Stimulated activated CD8-positive, alpha-beta memory T cell treated with anti-CD3 and anti-CD28 coated beads, Interleukin-15, amount 100 ng/mL, for 4 hours (primary cell): Measurements from ENCODE around the gene MON1A.

Source experiments
- DNase-seq, 2 donors: peaks; one replicate each; pipeline ENCODE4 v3.0.0-alpha.2; 2020; ENCODE audit warnings: low read depth in 2 of 2

Gene MON1A

DNA sequence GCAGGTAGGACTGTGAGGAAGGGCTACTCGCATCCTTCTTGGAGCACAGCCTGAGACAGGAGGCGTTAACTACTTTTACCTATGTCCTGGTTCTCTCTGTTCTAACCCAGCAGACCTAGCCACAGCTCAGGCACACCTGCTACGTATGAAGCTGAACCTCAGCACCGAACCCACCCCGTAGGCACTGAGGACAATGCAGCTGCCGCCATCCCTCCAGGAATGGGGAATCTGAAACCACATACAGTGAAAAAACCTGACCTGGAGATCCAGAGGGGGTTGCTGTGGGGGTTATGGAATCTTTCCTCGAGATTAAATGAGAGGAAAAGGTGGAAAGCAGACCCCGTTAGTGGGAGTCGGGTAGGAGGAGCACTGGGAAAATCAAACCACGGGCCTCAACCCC is 40.3 kb downstream of the MON1A start:
- no peak for DNase-seq

DNA sequence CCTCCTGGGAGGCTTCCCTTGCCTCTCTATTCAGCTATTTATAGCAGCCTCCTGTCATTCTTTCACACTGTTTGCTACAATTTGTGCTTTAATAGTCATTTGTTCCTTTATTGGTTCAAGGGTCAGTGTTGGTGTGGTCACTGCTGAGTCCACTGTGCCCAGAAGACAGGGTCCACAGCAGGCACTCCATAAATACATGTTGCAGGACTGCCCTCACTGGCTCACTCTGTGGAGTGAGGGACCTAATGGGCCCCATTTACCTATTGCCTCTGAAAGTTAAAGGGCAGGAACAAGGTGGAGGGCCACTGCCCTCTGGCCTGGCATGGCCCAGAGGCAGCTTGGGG is 42.7 kb downstream of the MON1A start:
- no peak for DNase-seq

DNA sequence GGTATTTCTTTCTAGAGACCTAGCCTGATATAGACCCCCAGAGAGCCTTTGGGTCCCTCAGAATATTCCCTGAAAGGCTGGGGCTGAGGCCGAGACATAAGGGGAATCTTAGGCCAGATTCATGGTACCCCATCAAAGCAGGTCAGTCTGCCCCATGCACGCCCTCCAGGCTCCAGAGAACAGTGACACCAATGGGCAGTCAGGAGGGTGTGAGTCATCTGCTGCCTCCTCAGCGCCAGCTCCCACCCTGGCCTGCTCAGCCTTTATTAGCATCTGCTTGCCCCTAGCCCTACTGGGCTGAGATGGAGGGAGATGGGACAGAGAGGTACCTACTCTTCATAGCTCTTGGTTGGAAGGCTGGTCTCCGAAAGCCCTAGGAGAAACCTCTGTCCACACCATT is 45.6 kb downstream of the MON1A start:
- DNase-seq: no peak

DNA sequence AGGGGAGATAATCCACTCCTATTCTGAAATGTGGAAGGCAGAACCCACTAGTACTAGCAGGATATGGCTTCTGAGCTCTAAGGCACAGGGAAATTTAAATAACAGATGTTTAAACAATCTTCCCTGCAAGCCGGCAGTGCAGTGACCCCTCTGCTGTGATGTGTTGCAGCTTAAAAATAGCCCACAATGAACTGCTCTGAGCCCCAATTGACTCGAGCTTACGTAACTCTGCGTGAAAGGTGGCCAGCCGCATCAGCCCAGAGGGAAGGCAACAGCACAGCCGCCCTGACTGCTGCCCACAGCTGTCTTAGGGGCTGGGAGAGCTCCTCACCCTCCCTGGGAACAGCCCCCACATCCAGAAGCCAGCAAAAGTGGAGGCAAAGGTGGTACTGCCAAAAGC is 47.4 kb downstream of the MON1A start:
- DNase-seq: no peak

DNA sequence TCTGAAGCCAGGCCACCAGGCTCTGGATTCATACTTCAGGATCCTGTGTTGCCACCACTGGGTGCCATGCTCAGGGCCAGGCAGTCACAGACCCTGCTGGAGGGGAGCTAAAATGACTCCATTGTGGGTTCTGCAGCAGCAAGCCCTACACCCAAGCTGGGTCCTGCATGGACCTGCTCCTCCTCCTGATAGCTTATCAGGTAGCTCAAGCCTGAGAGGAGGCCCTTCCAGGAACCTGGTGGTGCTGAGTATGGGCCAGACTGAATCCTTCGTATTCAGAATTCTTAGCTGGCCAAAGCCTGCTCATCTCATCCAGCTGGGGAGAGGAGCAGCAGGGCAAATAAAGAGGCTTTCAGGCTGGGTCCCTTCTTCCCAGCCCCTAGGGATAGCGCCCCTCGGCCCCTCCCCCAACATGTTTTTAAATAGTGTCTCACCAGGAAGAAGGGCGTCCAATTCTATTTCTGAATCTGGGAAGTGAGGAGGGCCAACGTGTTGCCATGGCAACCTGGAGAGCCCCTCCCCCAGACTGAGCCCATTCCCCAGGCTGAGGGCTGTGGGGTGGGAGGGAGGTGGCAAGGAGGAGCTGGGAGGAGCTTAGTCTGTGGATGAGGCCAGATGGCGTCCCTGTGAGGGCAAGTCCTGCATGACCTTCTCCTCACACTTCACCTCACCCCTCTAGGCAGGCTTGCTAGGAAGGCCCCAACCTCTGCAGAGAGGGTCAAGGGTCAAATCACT is 48.9 kb downstream of the MON1A start:
- DNase-seq: no peak

DNA sequence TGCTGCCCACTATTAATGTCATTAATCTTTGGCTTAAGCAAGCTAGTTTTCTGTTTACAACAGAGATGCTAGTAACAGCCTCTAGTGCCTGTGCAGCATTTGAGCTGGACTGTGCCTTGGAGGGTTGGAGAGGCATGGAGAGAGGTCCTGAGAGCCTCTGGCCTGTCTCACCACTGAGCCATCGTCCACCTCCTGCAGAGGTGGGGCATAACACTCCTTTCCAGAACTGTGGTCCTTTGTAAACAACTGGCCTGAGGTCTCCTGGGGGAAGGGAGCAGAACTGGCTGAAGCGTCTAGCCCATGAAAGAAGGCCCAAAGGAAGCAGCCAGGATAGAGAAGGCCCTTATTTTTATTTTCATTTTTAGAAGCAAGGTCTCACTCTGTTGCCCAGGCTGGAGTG is 49.9 kb downstream of the MON1A start:
- DNase-seq: no peak

DNA sequence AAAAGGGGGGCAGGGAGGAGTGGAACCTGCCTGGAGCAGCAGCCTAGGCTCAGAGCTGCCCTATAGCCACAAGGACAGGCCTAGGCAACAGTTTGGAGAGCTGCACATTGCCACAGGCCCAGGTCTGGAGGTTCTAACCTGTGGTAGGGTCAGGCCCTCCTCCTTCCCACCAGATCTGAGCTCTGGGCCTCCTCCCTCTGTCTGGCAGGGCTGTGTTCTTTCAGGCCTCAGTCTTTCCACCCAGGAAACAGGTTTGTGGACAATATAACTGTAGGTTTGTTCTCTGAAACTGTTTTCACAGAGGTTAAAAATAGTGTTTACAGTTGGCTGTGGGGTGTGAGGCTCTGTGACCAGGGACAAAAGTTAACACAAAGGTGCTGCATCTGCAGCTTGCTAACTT is 50.9 kb downstream of the MON1A start:
- DNase-seq: no peak

DNA sequence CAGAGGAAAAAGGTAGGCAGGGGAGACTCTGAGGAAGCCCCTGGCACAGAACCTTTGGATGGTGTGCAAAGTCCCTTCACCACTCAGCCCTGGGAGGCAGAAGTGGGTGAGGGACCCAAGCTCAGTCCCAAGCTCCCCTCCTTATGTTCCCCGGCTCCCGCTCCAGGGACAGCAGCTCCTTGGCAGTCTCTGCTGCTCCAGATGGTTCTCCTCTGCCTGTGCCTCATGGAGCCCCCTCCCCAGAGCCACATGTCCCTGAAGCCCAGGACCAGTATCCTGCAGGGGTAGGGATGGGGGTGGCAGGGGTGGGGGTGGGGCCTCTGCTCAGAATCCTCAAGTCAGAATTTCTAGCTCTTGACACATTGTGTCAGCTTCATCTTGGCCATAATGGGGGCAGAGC is 51.9 kb downstream of the MON1A start:
- DNase-seq: no peak

DNA sequence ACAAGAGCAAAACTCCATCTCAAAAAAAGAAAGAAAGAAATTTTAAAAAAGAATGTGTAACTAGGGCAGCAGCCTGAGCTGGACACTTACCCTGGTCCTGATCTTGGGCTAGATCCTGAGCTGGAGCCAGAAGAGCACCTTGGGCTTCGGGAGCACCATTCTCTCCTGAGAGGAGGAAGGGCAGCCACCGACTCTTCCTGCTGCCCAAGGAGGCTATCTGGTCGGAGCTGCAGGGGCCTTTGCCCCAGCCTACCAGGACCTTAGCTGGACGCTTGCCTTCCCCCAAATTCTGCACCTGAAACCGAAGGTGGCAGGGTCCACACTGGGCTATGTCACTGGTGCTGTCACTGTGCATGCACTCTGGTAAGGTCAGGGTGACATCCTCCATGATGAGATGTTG is 53.0 kb downstream of the MON1A start:
- DNase-seq: no peak

DNA sequence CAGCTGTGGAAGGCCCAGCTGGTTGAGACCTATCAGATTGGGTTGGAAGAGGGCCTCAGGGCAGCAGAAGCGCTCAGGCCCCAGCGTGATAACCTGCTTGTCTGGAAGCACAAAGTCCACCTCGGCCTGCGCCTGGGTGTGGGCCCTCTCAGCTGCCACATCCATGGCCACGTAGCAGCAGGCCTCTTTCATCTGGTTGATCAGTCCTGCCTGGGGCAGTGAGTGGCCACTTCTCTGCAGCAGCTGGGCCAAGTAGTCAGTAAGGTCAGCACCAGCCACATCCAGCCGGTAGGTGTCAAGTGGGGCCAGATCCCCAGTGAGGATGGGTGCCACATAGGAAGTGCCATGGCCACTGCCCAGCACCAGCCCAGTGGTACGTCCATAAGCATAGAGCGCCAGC is 56.0 kb downstream of the MON1A start:
- DNase-seq: no peak

DNA sequence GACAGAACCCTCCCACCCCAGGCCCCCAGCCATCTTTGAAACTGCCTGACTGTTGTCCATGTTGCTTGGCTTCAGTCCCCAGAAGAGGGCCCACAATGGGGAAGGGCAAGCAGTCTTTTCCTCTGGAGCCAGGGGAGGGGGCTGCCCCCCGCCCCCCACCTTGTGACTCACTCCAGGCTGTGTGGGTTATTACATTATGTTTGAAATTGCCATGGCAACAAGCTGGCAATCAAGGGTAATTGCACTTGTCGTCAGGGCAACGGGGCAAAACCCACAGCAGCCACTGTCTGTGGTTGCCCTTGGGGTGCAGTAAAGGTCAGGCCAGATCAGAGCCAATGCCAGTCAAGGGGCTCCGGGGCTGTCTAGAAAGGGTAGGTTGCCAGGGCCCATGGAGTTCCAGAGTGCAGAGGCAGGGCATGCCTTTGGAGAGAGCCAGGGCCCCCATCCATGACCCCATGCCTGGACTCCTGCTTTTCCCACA is 56.8 kb downstream of the MON1A start:
- DNase-seq: no peak

DNA sequence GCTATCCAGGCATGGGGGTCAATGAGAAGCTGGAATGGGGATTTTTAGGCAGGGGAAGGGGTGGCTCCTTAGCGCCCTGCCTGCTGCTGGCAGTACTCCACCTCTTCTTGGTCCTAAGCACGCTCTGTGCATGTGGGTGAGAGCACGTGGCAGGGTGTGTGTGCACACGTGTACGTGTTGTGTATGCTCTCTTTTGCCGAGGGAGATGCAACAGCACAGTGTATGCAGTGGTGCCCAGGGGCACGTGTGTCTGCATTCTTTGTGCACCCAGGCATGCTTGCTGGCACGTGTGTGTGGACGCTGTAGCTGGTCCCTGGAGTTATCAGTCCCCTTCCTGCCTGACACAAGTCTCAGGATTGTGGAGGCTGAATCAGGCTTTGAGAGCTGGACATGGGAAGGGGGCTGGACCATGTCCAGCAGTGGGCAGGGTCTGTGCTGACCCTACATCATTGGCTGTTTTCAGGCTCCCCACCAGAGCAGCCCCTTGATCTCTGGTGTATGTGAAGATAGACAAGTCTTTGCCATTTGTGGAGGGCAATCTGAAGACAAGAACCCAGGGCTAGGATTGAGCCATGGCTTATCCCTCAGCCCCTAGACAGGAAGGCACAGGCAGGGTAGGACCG is 58.0 kb downstream of the MON1A start:
- no peak for DNase-seq

DNA sequence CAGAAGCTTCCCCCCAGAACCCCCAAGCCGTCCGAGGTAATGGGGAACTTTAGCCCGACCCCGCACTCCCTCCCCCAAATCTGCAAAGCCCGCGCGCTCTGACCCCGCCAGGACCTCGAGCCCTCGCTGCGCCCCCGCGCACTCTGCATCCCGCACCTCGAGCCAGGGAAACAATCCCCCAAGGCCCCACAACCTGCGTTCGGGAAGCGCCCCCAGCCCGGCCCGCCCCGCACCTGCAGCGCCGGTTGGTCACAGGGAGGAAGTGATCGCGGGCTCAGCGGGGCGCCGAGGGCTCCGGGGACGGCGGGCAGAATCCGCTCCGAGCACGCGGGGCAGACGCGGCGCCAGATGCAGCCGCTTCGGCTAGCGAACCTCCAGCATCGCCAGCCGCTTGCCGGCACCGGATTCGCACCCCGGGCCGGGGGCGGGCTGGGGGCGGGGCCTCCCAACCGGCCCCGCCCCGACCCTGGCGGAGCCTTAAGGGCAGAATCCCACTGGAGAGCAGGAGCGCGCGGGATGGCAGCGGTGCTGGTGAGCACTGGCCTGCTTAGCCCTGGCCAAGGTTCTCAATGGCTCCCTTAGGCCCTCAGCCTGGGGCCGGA is 60.0 kb downstream of the MON1A start, which contains the start of gene CAMKV:
CAMKV (minus strand) TSS at position 382 of the 602 bp plus-strand sequence. CDS start 7,518 bp downstream, outside the sequence.
- DNase-seq: no peak

DNA sequence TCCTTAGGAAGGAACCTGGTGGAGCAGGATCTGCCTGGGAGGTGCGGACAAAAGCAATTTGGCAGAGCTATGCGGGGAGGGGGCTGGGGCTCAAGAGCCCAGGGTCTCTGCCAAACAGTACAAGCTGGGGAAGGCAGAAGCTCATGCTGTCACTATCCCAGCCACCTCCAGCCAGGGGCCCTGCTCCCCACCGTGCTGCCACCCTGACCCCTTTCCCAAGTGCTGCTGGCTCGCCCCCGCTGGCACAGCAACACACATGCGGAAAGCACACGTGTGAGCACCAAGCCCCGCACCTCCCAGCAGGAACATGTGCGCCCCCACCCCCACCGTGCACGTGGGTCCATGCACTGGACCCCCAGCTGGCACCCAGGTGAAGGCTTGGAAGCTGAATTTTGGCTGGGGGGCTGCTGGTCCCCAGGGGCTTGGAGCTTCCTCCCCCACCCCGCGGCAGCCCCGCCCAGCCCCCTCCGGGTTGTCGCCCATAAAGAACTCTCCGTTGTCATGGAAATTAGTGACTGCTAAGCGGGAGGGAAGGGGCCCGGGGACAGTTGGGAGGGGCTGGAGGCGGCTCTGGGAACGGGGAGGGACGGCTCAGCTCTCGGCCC is 60.6 kb downstream of the MON1A start:
- no peak for DNase-seq

DNA sequence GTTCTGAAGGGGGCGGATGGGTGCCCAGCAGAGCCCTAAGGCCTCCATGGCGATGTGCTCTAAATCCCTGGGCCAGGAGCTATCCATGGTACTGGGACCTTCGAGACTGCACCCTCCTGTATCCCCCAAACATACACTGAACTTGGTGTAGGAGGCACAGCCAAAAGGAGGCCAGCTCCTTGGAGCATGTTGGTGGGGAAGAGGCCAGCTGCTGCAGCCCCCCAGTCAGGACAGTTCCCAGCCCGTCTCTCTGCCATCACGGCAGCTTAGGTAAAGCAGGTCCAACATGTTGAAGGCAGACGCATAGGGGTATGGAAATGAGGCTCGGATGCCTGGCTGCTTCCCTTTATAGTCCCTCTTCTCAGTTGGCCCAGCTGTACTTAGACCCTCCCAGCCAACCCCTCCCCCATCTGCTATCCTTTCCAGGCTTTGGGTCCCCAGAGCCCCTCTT is 61.7 kb downstream of the MON1A start:
- DNase-seq: no peak

DNA sequence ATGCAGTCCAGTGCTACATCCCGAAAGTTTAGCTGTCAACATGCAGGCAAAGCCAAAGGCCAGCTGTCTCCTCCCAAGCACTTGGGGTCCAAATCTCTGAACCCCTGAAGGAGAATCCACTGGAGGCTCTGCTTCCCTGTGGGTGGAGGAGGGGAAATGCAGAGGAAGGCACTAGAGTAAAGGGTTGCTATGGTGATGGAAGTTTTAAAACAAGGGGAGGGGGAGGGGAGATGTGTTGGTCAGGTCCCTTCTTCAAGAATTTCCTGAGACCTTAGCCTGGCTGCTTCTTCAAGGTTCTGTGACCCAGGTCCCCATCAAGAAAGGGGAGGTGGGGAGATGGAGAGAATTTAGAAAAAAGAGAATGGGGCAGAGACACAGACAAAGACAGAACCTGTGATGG is 62.2 kb downstream of the MON1A start:
- DNase-seq: no peak

DNA sequence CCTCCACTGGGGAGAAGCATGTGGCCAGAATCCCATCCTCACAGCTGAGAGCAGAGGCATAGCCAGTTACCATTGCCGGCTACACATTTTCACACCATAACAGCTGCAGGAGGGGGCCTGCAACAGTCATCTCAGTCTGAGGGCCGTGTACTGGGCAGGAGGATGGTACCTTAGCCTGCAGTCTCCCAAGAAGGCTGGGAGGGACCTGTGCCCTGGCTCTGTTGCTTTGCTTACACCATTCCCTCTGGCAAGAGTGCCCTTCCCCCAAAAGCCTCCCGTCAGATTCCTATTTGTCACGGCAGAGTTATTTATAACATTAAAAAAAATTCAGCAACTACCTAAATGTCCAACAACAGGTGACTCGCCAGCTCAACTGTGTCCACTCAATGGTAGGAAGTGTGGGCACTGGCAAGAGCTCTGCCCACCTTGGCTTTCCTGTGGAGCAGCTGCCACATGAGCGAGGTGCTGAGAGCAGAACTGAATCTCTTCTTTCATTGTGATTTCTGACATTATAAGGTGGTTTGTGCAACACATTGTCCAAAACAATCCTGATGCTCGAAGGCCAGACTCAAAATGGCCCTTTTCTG is 64.3 kb downstream of the MON1A start:
- DNase-seq: no peak

DNA sequence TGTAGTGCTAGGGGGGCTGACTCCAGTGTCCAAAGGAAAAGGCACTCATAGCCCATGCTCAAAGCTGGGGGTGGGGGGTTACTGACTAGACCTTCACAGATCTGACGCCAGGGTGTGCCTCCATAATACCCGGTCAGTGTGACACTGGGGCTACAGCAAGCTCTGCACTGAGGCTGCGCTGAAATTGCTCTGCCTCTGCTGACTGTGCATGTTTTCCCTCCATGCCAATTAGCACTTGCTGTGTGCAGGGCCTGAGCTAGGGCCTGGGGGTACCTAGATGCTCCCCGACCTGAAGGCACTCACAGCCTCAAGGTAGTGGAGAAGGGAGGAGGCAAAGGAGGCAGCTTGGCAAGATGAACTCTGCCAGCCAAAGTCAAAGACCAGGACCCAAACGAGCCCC is 65.1 kb downstream of the MON1A start:
- no peak for DNase-seq

DNA sequence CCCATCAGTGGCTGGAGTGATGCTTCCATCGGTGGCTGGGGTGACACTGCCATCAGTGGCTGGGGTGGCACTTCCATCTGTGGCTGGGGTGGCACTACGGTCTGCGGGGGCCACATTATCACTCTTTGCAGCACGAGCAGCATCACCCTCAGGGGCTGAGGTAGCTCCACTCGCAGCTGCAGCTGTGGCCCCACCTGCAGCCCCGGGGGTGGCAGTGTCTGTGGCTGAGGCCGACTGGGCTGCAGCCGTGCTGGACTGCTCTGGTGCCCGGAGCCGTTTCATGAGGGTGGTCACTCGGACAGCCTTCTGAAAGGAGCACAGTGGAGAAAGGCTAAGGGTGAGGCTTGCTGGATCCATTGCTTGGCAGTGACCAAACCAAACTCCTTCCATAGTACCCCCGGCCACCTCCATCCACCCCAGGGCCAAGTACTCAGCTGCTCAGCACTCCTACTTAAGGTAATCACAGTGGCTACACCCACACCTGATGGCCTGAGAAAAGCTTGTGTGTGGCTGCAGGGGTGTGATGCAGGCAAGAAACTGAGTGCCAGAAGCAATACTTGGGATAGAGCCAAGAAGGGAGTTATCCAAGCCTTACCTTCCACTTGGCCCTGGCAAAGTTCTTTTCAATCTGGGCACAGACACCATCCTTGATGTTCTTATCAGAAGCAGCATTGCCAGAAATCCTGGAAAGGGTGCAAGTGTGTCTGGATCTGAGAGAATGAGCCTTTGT is 69.9 kb downstream of the MON1A start:
- no peak for DNase-seq
